Muscle of leg (tissue), 11 donors: Measurements from ENCODE around the gene UBE2J1. TPM values are rescaled to one million over a fixed set of nuclear protein-coding genes. Genes with fewer than 3 reads are reported as not detected.
A peak's percentile ranks its signal among the peaks of the same experiment; 100 is the strongest.

Source experiments
- DNase-seq: peaks from one replicate; pipeline ENCODE4 v3.0.0; 2013
- H3K27ac ChIP-seq: one replicate; pipeline ENCODE4 v1.5.1; 2013; ENCODE audit warnings: mild to moderate bottlenecking, low read length, control low read depth
- H3K27me3 ChIP-seq: one replicate; pipeline ENCODE4 v1.6.1; 2013; ENCODE audit warnings: low read length; ENCODE audit not compliant: control insufficient read depth, insufficient read depth
- H3K36me3 ChIP-seq: one replicate; pipeline ENCODE4 v1.6.1; 2013; ENCODE audit warnings: low read length; ENCODE audit not compliant: control insufficient read depth, insufficient read depth
- H3K4me1 ChIP-seq: one replicate; pipeline ENCODE4 v1.6.1; 2013; ENCODE audit warnings: low read length; ENCODE audit not compliant: control insufficient read depth, insufficient read depth
- H3K4me3 ChIP-seq: one replicate; pipeline ENCODE4 v1.5.1; 2013; ENCODE audit warnings: low read length, control low read depth
- H3K9me3 ChIP-seq: replicated peaks from 2 replicates; pipeline ENCODE4 v1.6.1; 2013; ENCODE audit warnings: low read depth, low read length; ENCODE audit not compliant: control insufficient read depth
- WGBS: methylation state at CpG from one replicate; pipeline ENCODE4 v1.1.5; 2013; ENCODE audit warnings: missing lambda C conversion rate; ENCODE audit not compliant: insufficient coverage; 5-methylcytosine and 5-hydroxymethylcytosine counted together
- polyA plus RNA-seq, 8 donors: library from polyadenylated mRNA; unstranded; fragments of 120-200 nt; gene quantifications; one replicate each; pipeline versions ENCODE4 v1.2.1 to v1.2.3, GENCODE V29; 2013; ENCODE audit warnings: inconsistent platforms in 1 of 8, low replicate concordance in 1 of 8; ENCODE audit not compliant: insufficient read length in 8 of 8, insufficient read depth in 1 of 8
- total RNA-seq: library from RNA; stranded (reverse); fragments of 120-200 nt; gene quantifications from one replicate; pipeline ENCODE4 v1.2.4, GENCODE V29; 2013

The UBE2J1 gene
- total and polyA plus RNA-seq, 9 donors = 28.3 to 45.9 (median 36.2) TPM

- H3K36me3 ChIP-seq = peaks cover 17% of the 10 kb centered on the region
- no peaks in the 10 kb centered on the region for H3K4me1 ChIP-seq
- H3K27me3 ChIP-seq = no peaks in the 10 kb centered on the region
- no CpG with 5 or more reads among the region's 3 CpGs for WGBS
- peaks cover 3% of the 10 kb centered on the region for H3K9me3 ChIP-seq
- no peak overlapping the region for H3K27ac ChIP-seq
- no peak for DNase-seq
- H3K4me3 ChIP-seq = no peak overlapping the region
These were observed 28.2 kb downstream of the UBE2J1 start for GRCh38 chr6:89324304-89324703.

GRCh38 chr6:89323511-89323971 lies 29.0 kb downstream of the UBE2J1 start:
- no CpG with 5 or more reads among the region's 3 CpGs for WGBS
- no peak for DNase-seq
- Histone ChIP-seq H3K9me3 (peaks cover 3% of the 10 kb centered on the region), H3K27ac (peak overlapping the region; percentile 23), H3K4me3 (no peak overlapping the region), H3K4me1 (no peaks in the 10 kb centered on the region), H3K27me3 (no peaks in the 10 kb centered on the region), H3K36me3 (peaks cover 15% of the 10 kb centered on the region)

GRCh38 chr6:89321131-89321970 lies 31.2 kb downstream of the UBE2J1 start:
- H3K36me3 ChIP-seq = peaks cover 7% of the 10 kb centered on the region
- DNase-seq = peak; percentile 50
- WGBS = 89% methylated on average over 7 of the region's 9 CpGs
- no peak overlapping the region for H3K4me3 ChIP-seq
- H3K9me3 ChIP-seq = peaks cover 3% of the 10 kb centered on the region
- no peaks in the 10 kb centered on the region for H3K27me3 ChIP-seq
- no peaks in the 10 kb centered on the region for H3K4me1 ChIP-seq
- peak overlapping the region; percentile 7 for H3K27ac ChIP-seq

- WGBS = 95% methylated on average over 3 of the region's 6 CpGs
- no peaks in the 10 kb centered on the region for H3K27me3 ChIP-seq
- H3K36me3 ChIP-seq = peaks cover 3% of the 10 kb centered on the region
- DNase-seq = no peak
- H3K9me3 ChIP-seq = peaks cover 3% of the 10 kb centered on the region
- H3K4me1 ChIP-seq = no peaks in the 10 kb centered on the region
- no peak overlapping the region for H3K27ac ChIP-seq
- no peak overlapping the region for H3K4me3 ChIP-seq
These were observed 32.4 kb downstream of the UBE2J1 start for GRCh38 chr6:89320012-89320559.

GRCh38 chr6:89317067-89317466 lies 35.5 kb downstream of the UBE2J1 start:
- DNase-seq = no peak
- Histone ChIP-seq H3K9me3 (peaks cover 3% of the 10 kb centered on the region), H3K36me3 (peaks cover 6% of the 10 kb centered on the region), H3K27me3 (no peaks in the 10 kb centered on the region), H3K4me3 (no peak overlapping the region), H3K4me1 (peaks cover 18% of the 10 kb centered on the region), H3K27ac (no peak overlapping the region)

GRCh38 chr6:89315249-89315885 lies 37.2 kb downstream of the UBE2J1 start, which contains the start of gene GABRR2:
TSS of gene GABRR2 (minus strand) at chr6:89315299. CDS start at chr6:89315165, 134 bp downstream.
- no peaks in the 10 kb centered on the region for H3K27me3 ChIP-seq
- no peak for DNase-seq
- peaks cover 2% of the 10 kb centered on the region for H3K9me3 ChIP-seq
- H3K27ac ChIP-seq = no peak within 1 kb of the TSS
- H3K4me3 ChIP-seq = no peak within 1 kb of the TSS
- peaks cover 3% of the 10 kb centered on the region for H3K36me3 ChIP-seq
- H3K4me1 ChIP-seq = peaks cover 32% of the 10 kb centered on the region
- 100% methylated on average over 1 of the region's 6 CpGs for WGBS

- DNase-seq = no peak
- Histone ChIP-seq H3K36me3 (peaks cover 3% of the 10 kb centered on the region), H3K27me3 (no peaks in the 10 kb centered on the region), H3K9me3 (no peaks in the 10 kb centered on the region), H3K4me1 (peaks cover 32% of the 10 kb centered on the region), H3K27ac (no peak overlapping the region), H3K4me3 (no peak overlapping the region)
- WGBS = no CpG with 5 or more reads among the region's 7 CpGs
These were observed 37.8 kb downstream of the UBE2J1 start for GRCh38 chr6:89314692-89315091.

- Histone ChIP-seq H3K9me3 (no peaks in the 10 kb centered on the region), H3K4me1 (peaks cover 32% of the 10 kb centered on the region), H3K27ac (peak overlapping the region; percentile 93), H3K4me3 (no peak overlapping the region), H3K27me3 (no peaks in the 10 kb centered on the region), H3K36me3 (peaks cover 3% of the 10 kb centered on the region)
- DNase-seq = peak; percentile 93
- WGBS = no CpG with 5 or more reads among the region's 1 CpG
These were observed 39.5 kb downstream of the UBE2J1 start for GRCh38 chr6:89313006-89313405.

- Histone ChIP-seq H3K9me3 (no peaks in the 10 kb centered on the region), H3K4me3 (peak overlapping the region; percentile 18), H3K36me3 (peaks cover 3% of the 10 kb centered on the region), H3K4me1 (peaks cover 32% of the 10 kb centered on the region), H3K27ac (peak overlapping the region; percentile 93), H3K27me3 (no peaks in the 10 kb centered on the region)
- WGBS = 18% methylated on average over 6 of the region's 9 CpGs
- DNase-seq = peak; percentile 93
These were observed 40.5 kb downstream of the UBE2J1 start for GRCh38 chr6:89311853-89312531.

- no peak overlapping the region for H3K4me3 ChIP-seq
These were observed 41.0 kb downstream of the UBE2J1 start for GRCh38 chr6:89311530-89311852.

More at GRCh38 chr6:89311530-89311852, 41.0 kb downstream of the UBE2J1 start:
- Histone ChIP-seq H3K36me3 (peaks cover 3% of the 10 kb centered on the region), H3K27me3 (no peaks in the 10 kb centered on the region), H3K4me1 (peaks cover 32% of the 10 kb centered on the region), H3K27ac (peak overlapping the region; percentile 93), H3K9me3 (no peaks in the 10 kb centered on the region)
- no peak for DNase-seq
- WGBS = 21% methylated on average over 2 of the region's 5 CpGs
